MCF 10A (cell line): Measurements from ENCODE around the gene KRT28. TPM values are rescaled to one million over a fixed set of nuclear protein-coding genes. Genes with fewer than 3 reads are reported as not detected.

Source experiments
- BruUV-seq: library from RNA; stranded (reverse); fragments of 400-500 nt; replicated peaks from 2 replicates; lab custom pipeline; 2021; lab: Mats Ljungman, UMichigan
- CTCF ChIA-PET: fragments of 300-600 bp; sonication (Branson Sonifier 250); formaldehyde crosslinking; extraction: SDS; loops from one replicate; lab custom pipeline; 2021; ENCODE audit warnings: antibody characterized with exemption, inconsistent platforms; lab: Yijun Ruan, JAX
- POLR2A ChIA-PET: fragments of 300-600, 350-650 bp; sonication (Branson Sonifier 250); formaldehyde crosslinking; extraction: SDS; loops from one replicate; lab custom pipeline; 2020; ENCODE audit warnings: antibody characterized with exemption, inconsistent platforms; lab: Yijun Ruan, JAX
- DNase-seq: peaks from one replicate; pipeline ENCODE4 v3.0.0-alpha.2; 2018; ENCODE audit not compliant: unreplicated experiment
- H3K27ac Mint-ChIP-seq: one replicate; pipeline ENCODE4 v1.8.0; 2022; ENCODE audit warnings: mild to moderate bottlenecking, low read depth, mixed read lengths; ENCODE audit not compliant: unreplicated experiment
- H3K27me3 Mint-ChIP-seq: one replicate; pipeline ENCODE4 v1.8.0; 2022; ENCODE audit warnings: mixed read lengths; ENCODE audit not compliant: insufficient read depth, unreplicated experiment
- H3K36me3 Mint-ChIP-seq: one replicate; pipeline ENCODE4 v1.8.0; 2022; ENCODE audit warnings: mild to moderate bottlenecking, moderate library complexity, mixed read lengths; ENCODE audit not compliant: insufficient read depth, unreplicated experiment
- H3K4me1 Mint-ChIP-seq: one replicate; pipeline ENCODE4 v1.8.0; 2022; ENCODE audit warnings: mixed read lengths; ENCODE audit not compliant: insufficient read depth, unreplicated experiment
- H3K4me3 Mint-ChIP-seq: one replicate; pipeline ENCODE4 v1.8.0; 2022; ENCODE audit warnings: mild to moderate bottlenecking, moderate library complexity, mixed read lengths; ENCODE audit not compliant: unreplicated experiment
- H3K9me3 Mint-ChIP-seq: one replicate; pipeline ENCODE4 v1.8.0; 2022; ENCODE audit warnings: mixed read lengths; ENCODE audit not compliant: unreplicated experiment
- intact Hi-C: fragments of 100-400 bp; cut with micrococcal nuclease; formaldehyde crosslinking; loops from 2 replicates; pipeline ENCODE4 v1.14.1; 2022
- total RNA-seq: library from RNA; stranded (reverse); gene quantifications from 2 replicates; pipeline ENCODE4 v1.2.3, GENCODE V29; 2022
- TF ChIP-seq, protein P1 (sequence below): fragments of 200-600 bp; IDR thresholded peaks from one replicate; pipeline ENCODE4 v1.8.0; 2022; ENCODE audit warnings: antibody characterized with exemption, mild to moderate bottlenecking; ENCODE audit not compliant: unreplicated experiment

The KRT28 gene
- total RNA-seq, 1 experiment from 2014 or later: not detected

DNA sequence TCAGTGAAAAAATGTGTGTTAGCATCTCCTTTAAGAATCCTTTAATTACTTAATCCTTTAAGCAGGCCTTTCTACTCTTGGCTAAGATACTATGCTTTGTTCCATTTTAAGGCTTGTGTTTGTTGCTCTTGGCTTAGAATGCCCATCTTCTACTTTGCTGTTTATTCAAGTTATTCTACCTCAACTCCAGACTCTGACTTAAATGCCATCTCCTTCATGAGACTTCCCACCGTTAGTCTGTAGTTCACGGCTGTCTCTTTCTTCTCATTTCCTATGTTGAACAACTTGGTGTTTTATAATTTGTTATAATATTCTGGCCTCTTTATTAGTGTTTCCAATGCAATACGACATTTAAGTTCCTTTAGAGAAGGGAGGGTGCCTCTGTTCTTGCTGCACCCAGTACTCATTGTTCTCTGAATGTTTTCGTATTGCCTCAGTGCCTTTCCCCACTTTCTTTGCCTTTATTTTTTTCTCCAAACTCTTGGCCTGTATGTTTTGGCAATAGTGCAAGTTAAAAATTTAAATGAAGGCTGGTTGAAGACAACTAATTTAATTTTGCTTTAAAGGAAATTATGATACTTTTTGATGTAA is 28.8 kb upstream of the KRT28 start:
- TSS peak; percentile 73 for BruUV-seq
- CTCF ChIA-PET: interaction anchor here (0.6 to 1.5 kb wide), 2 partner anchors 8 to 27 kb away, joined by 3 to 4 read pairs; no protein-coding TSS in a partner anchor
- POLR2A ChIA-PET: interaction anchor here (0.7 to 12.6 kb wide), 19 partner anchors 8 to 960 kb away, joined by 3 to 352 read pairs (median 4); partner anchors contain the start of genes EIF1, KRT17 and TOP2A
- Mint-ChIP-seq H3K9me3 (peaks cover 5% of the 10 kb centered on the region), H3K4me1 (peaks cover 41% of the 10 kb centered on the region), H3K27me3 (no peaks in the 10 kb centered on the region), H3K36me3 (peaks cover 6% of the 10 kb centered on the region), H3K27ac (peak overlapping the region; percentile 94), H3K4me3 (peak overlapping the region; percentile 64)
- DNase-seq: peak; percentile 55
- TF ChIP-seq, protein P1, sequence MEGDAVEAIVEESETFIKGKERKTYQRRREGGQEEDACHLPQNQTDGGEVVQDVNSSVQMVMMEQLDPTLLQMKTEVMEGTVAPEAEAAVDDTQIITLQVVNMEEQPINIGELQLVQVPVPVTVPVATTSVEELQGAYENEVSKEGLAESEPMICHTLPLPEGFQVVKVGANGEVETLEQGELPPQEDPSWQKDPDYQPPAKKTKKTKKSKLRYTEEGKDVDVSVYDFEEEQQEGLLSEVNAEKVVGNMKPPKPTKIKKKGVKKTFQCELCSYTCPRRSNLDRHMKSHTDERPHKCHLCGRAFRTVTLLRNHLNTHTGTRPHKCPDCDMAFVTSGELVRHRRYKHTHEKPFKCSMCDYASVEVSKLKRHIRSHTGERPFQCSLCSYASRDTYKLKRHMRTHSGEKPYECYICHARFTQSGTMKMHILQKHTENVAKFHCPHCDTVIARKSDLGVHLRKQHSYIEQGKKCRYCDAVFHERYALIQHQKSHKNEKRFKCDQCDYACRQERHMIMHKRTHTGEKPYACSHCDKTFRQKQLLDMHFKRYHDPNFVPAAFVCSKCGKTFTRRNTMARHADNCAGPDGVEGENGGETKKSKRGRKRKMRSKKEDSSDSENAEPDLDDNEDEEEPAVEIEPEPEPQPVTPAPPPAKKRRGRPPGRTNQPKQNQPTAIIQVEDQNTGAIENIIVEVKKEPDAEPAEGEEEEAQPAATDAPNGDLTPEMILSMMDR: no peak
- intact Hi-C loops: no loop called here

- ChIA-PET POLR2A (interaction anchor here (0.6 to 12.6 kb wide), 20 partner anchors 9 to 961 kb away, joined by 3 to 352 read pairs (median 4); partner anchors contain the start of genes EIF1, KRT17, SMARCE1 and TOP2A), CTCF (interaction anchor here (0.7 to 1.5 kb wide), 3 partner anchors 9 to 27 kb away, joined by 3 to 5 read pairs (median 4); no protein-coding TSS in a partner anchor)
- Mint-ChIP-seq H3K9me3 (peaks cover 5% of the 10 kb centered on the region), H3K27ac (peak overlapping the region; percentile 94), H3K4me3 (peak overlapping the region; percentile 64), H3K27me3 (no peaks in the 10 kb centered on the region), H3K36me3 (peaks cover 5% of the 10 kb centered on the region), H3K4me1 (peaks cover 41% of the 10 kb centered on the region)
- DNase-seq: peak; percentile 89
- TF ChIP-seq, protein P1: no peak
- TSS peak; percentile 73 for BruUV-seq
- intact Hi-C loops: no loop called here
Measured at GRCh38 chr17:40827746-40828453, 28.1 kb upstream of the KRT28 start.

DNA sequence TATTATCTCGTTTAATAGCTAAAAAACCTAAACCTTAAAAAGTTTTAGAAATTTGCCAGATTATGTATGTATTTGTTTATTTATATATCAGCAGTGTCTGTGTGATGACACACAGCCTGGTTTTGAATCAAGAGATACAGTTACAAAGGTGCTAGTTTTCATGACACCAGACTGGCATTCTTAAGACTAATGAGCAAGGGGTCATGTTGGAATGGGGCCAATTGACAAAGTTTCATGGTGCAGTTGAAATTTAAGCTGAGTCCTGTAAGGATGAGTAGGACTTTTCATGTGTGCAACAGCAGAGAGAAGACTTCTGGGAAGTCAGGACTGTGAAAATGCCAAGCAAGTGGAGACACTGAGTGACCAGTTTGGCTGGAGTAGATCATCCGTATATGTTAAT is 25.8 kb upstream of the KRT28 start:
- CTCF ChIA-PET: interaction anchor here (0.7 to 1.1 kb wide), 2 partner anchors 14 to 693 kb away, joined by 3 read pairs; no protein-coding TSS in a partner anchor

More for the DNA sequence above, 25.8 kb upstream of the KRT28 start:
- Mint-ChIP-seq H3K36me3 (peaks cover 13% of the 10 kb centered on the region), H3K9me3 (peaks cover 5% of the 10 kb centered on the region), H3K4me1 (peaks cover 50% of the 10 kb centered on the region), H3K27ac (peak overlapping the region; percentile 94), H3K27me3 (no peaks in the 10 kb centered on the region), H3K4me3 (no peak overlapping the region)
- TF ChIP-seq, protein P1: no peak
- POLR2A ChIA-PET: interaction anchor here (0.8 to 12.6 kb wide), 8 partner anchors 8 to 865 kb away, joined by 3 to 352 read pairs (median 4); partner anchors contain the start of gene EIF1
- no TSS peak for BruUV-seq
- no peak for DNase-seq
- intact Hi-C loops: no loop called here
